HEK293 (cell line): ENCODE measurements around the gene ADIRF.

Source experiments
- CTCF ChIA-PET: fragments of 350-600 bp; formaldehyde crosslinking; extraction: SDS; loops from one replicate; lab custom pipeline; 2021; ENCODE audit warnings: antibody characterized with exemption; lab: Yijun Ruan, JAX
- POLR2A ChIA-PET: fragments of 300-600 bp; formaldehyde crosslinking; extraction: SDS; loops from one replicate; lab custom pipeline; 2020; ENCODE audit warnings: antibody characterized with exemption, inconsistent platforms; lab: Yijun Ruan, JAX
- H3K27ac ChIP-seq: fragments of 200-500 bp; sonication (Bioruptor generic); 2 replicates; pipeline ENCODE4 v1.5.1; 2014; ENCODE audit warnings: low read depth, low read length, control low read depth, inconsistent platforms; ENCODE audit errors: extremely low read depth
- H3K36me3 ChIP-seq, 2 experiments: fragments of 200-500 bp in 1 of 2; sonication (Bioruptor generic) in 1 of 2; 1 replicate in 1 of 2; 2 replicates in 1 of 2; pipeline ENCODE4 v1.5.1; 2014 to 2017; ENCODE audit warnings: inconsistent platforms in 2 of 2, low read length in 2 of 2; ENCODE audit not compliant: control insufficient read depth in 2 of 2, insufficient read depth in 1 of 2
- H3K4me1 ChIP-seq: fragments of 200-500 bp; sonication (Bioruptor generic); 2 replicates; pipeline ENCODE4 v1.5.1; 2014; ENCODE audit warnings: mild to moderate bottlenecking, low read length, inconsistent platforms; ENCODE audit not compliant: control insufficient read depth, insufficient read depth
- H3K4me3 ChIP-seq: 2 replicates; pipeline ENCODE4 v1.5.1; 2011; ENCODE audit warnings: low read depth, mild to moderate bottlenecking, control low read depth, low read length, moderate library complexity
- H3K9me3 ChIP-seq: fragments of 200-500 bp; sonication (Bioruptor generic); 2 replicates; pipeline ENCODE4 v1.5.1; 2014; ENCODE audit warnings: low read depth, low read length, inconsistent platforms; ENCODE audit not compliant: control insufficient read depth, insufficient read depth
- BCL11A ChIP-seq: fragments of 450-650 bp; formaldehyde crosslinking; IDR thresholded peaks from 2 replicates; pipeline ENCODE4 v1.5.1; 2016; ENCODE audit warnings: low read depth, missing biosample characterization, missing genetic modification characterization
- HOXC10 ChIP-seq: sonication (generic); formaldehyde crosslinking; IDR thresholded peaks from 2 replicates; pipeline ENCODE4 v1.8.1; 2023; ENCODE audit warnings: mild to moderate bottlenecking, missing genetic modification reagents
- HOXD13 ChIP-seq: sonication (generic); formaldehyde crosslinking; IDR thresholded peaks from 2 replicates; pipeline ENCODE4 v1.8.0; 2022; ENCODE audit warnings: missing genetic modification reagents, borderline replicate concordance
- SCRT2 ChIP-seq: fragments of 450-650 bp; formaldehyde crosslinking; IDR thresholded peaks from 2 replicates; pipeline ENCODE4 v1.5.1; 2016; ENCODE audit warnings: missing biosample characterization, missing genetic modification characterization
- ZBTB20 ChIP-seq: fragments of 450-650 bp; formaldehyde crosslinking; IDR thresholded peaks from 2 replicates; pipeline ENCODE4 v1.5.1; 2016; ENCODE audit warnings: missing biosample characterization, missing genetic modification characterization
- ZNF140 ChIP-seq: fragments of 450-650 bp; formaldehyde crosslinking; IDR thresholded peaks from 2 replicates; pipeline ENCODE4 v1.5.1; 2016; ENCODE audit warnings: missing biosample characterization, missing genetic modification characterization
- ZNF223 ChIP-seq: fragments of 450-650 bp; formaldehyde crosslinking; IDR thresholded peaks from 2 replicates; pipeline ENCODE4 v1.5.1; 2016; ENCODE audit warnings: missing biosample characterization, missing genetic modification characterization
- ZNF274 ChIP-seq, 2 experiments: fragments of 200-500 bp in 1 of 2; fragments of 450-650 bp in 1 of 2; sonication (Bioruptor generic) in 1 of 2; formaldehyde crosslinking in 1 of 2; IDR thresholded peaks; 2 replicates each; pipeline versions ENCODE4 v1.5.1 to v1.6.1; 2014 to 2016; ENCODE audit warnings: borderline replicate concordance in 1 of 2, inconsistent platforms in 1 of 2, low read length in 1 of 2, missing biosample characterization in 1 of 2, missing genetic modification characterization in 1 of 2
- ZNF398 ChIP-seq: fragments of 450-650 bp; formaldehyde crosslinking; IDR thresholded peaks from 2 replicates; pipeline ENCODE4 v1.5.1; 2017; ENCODE audit warnings: missing biosample characterization, missing genetic modification characterization
- ZNF529 ChIP-seq: fragments of 450-650 bp; formaldehyde crosslinking; IDR thresholded peaks from 2 replicates; pipeline ENCODE4 v1.5.1; 2017; ENCODE audit warnings: missing genetic modification characterization, missing biosample characterization; ENCODE audit not compliant: insufficient replicate concordance
- ZNF610 ChIP-seq: fragments of 450-650 bp; formaldehyde crosslinking; IDR thresholded peaks from 2 replicates; pipeline ENCODE4 v1.5.1; 2016; ENCODE audit warnings: missing biosample characterization, missing genetic modification characterization, borderline replicate concordance
- ZNF621 ChIP-seq: fragments of 450-650 bp; formaldehyde crosslinking; IDR thresholded peaks from 2 replicates; pipeline ENCODE4 v1.5.1; 2017; ENCODE audit warnings: missing biosample characterization, missing genetic modification characterization
- ZNF629 ChIP-seq: fragments of 450-650 bp; formaldehyde crosslinking; IDR thresholded peaks from 2 replicates; pipeline ENCODE4 v1.5.1; 2017; ENCODE audit warnings: missing biosample characterization, missing genetic modification characterization
- ZNF654 ChIP-seq: fragments of 450-650 bp; formaldehyde crosslinking; IDR thresholded peaks from 2 replicates; pipeline ENCODE4 v1.5.1; 2016; ENCODE audit warnings: low read depth, missing biosample characterization, missing genetic modification characterization
- TF ChIP-seq, protein P1 (sequence below): fragments of 450-650 bp; formaldehyde crosslinking; IDR thresholded peaks from 2 replicates; pipeline ENCODE4 v1.5.1; 2016; ENCODE audit warnings: missing biosample characterization, missing genetic modification characterization
- TF ChIP-seq, protein P2 (sequence below): fragments of 450-650 bp; formaldehyde crosslinking; IDR thresholded peaks from 2 replicates; pipeline ENCODE4 v1.5.1; 2016; ENCODE audit warnings: missing biosample characterization, missing genetic modification characterization

The ADIRF gene

GRCh38 chr10:86944907-86945306 lies 23.4 kb upstream of the ADIRF start:
- H3K9me3 ChIP-seq: no peaks in the 10 kb centered on the region
- H3K27ac ChIP-seq: no peak overlapping the region
- no peaks in the 10 kb centered on the region for H3K4me1 ChIP-seq
- ChIA-PET POLR2A (no interaction called here), CTCF (interaction anchor here (0.9 to 1.3 kb wide), 2 partner anchors 251 to 302 kb away, joined by 5 read pairs; no protein-coding TSS in a partner anchor)
- TF ChIP-seq ZNF223 (tag by site-specific recombination) (no peak), ZNF629 (tag by site-specific recombination) (no peak), SCRT2 (tag by site-specific recombination) (no peak), ZNF274 (IDR thresholded peaks at IDR 0.05; ENCODE audit: low read length) (no peak), ZNF274 (tag by site-specific recombination; IDR thresholded peaks at IDR 0.05; ENCODE audit: borderline replicate concordance) (no peak), ZNF610 (tag by site-specific recombination) (no peak), HOXD13 (CRISPR knock-in tag) (no peak), ZBTB20 (no peak), HOXC10 (no peak), ZNF140 (tag by site-specific recombination) (no peak), ZNF529 (tag by site-specific recombination) (no peak)
- TF ChIP-seq, protein P1, sequence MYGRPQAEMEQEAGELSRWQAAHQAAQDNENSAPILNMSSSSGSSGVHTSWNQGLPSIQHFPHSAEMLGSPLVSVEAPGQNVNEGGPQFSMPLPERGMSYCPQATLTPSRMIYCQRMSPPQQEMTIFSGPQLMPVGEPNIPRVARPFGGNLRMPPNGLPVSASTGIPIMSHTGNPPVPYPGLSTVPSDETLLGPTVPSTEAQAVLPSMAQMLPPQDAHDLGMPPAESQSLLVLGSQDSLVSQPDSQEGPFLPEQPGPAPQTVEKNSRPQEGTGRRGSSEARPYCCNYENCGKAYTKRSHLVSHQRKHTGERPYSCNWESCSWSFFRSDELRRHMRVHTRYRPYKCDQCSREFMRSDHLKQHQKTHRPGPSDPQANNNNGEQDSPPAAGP (tag by site-specific recombination): no peak
- TF ChIP-seq, protein P2, sequence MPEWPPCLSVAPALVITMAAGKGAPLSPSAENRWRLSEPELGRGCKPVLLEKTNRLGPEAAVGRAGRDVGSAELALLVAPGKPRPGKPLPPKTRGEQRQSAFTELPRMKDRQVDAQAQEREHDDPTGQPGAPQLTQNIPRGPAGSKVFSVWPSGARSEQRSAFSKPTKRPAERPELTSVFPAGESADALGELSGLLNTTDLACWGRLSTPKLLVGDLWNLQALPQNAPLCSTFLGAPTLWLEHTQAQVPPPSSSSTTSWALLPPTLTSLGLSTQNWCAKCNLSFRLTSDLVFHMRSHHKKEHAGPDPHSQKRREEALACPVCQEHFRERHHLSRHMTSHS (tag by site-specific recombination): no peak
- H3K36me3 ChIP-seq: no peaks in the 10 kb centered on the region
- no peak overlapping the region for H3K4me3 ChIP-seq

DNA sequence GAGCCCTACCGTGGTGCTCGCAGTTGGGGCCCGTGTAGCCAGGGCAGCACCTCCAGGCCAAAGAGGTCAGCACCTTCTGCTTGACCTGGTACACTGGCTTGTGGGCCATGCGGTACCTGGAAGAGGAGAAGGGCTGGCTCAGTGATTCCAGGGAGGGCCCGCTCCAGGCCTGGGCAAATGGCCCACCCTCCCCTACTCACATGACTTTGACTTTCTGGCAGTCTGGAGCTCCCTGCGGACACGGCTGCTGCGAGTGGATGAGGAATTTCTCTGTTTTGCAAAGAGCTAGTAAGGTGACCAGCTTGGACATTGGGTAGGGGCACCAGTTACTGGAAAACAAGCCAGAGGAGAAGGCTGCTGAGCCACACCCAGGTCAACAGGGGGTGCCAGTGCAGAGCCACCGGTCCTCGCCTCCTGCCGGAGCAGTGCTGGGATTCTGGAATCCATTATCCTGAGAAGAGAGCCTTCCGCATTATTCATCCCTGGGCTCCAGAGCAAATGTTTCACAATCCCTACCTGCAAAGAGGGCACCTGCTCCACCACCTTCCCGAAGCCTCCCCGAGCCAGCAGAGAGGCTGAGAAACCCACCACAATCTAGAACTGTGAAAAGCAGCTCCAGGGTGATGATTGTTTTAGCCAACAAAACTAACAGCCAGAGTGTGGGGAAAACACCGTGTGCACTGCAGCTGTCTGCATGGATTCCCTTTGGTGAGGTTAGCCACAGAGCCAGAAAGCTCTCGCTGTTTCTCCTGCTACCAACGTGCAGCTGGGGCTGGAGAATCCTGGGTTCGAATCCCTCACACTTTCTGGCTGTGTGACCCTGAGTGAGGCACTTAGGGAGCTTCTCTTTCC lies 22.7 kb upstream of the ADIRF start:
- no peak overlapping the region for H3K4me3 ChIP-seq
- H3K4me1 ChIP-seq: no peaks in the 10 kb centered on the region
- H3K36me3 ChIP-seq: no peaks in the 10 kb centered on the region
- POLR2A ChIA-PET: no interaction called here
- no peak for TF ChIP-seq ZNF621 (tag by site-specific recombination)
- no peak for TF ChIP-seq ZBTB20
- TF ChIP-seq ZNF654: peak; percentile 28
- TF ChIP-seq ZNF398 (tag by site-specific recombination): no peak
- TF ChIP-seq, protein P2 (tag by site-specific recombination): no peak
- TF ChIP-seq BCL11A (tag by site-specific recombination): no peak
- TF ChIP-seq, all 188 proteins: peak for 1
- Histone ChIP-seq H3K9me3 (no peaks in the 10 kb centered on the region), H3K27ac (no peak overlapping the region)
- CTCF ChIA-PET: interaction anchor here (0.6 to 2.2 kb wide), 7 partner anchors 8 to 303 kb away, joined by 3 to 8 read pairs (median 4); no protein-coding TSS in a partner anchor
